GM19452 (cell line): ENCODE measurements around the gene RAD50.

Source experiments
- ATAC-seq: cut with Tn5 transposase; IDR thresholded peaks from one replicate; pipeline ENCODE4 v1.9.1; 2021; ENCODE audit not compliant: unreplicated experiment

The RAD50 gene

GRCh38 chr5:132659598-132660493 is 103.1 kb downstream of the RAD50 start:
- no peak for ATAC-seq

- no peak for ATAC-seq
These were observed 104.6 kb downstream of the RAD50 start for GRCh38 chr5:132661231-132662003.

GRCh38 chr5:132662004-132662401 is 105.2 kb downstream of the RAD50 start:
- ATAC-seq = no peak

GRCh38 chr5:132662925-132663770 is 106.4 kb downstream of the RAD50 start:
- peak; percentile 56 for ATAC-seq

- ATAC-seq = peak; percentile 51
These were observed 107.3 kb downstream of the RAD50 start for GRCh38 chr5:132663771-132664695.

- ATAC-seq = no peak
These were observed 108.0 kb downstream of the RAD50 start for GRCh38 chr5:132664696-132665209.

- no peak for ATAC-seq
These were observed 108.8 kb downstream of the RAD50 start for GRCh38 chr5:132665574-132666080.

GRCh38 chr5:132666310-132667123 is 109.7 kb downstream of the RAD50 start:
- no peak for ATAC-seq

GRCh38 chr5:132667309-132667708 is 110.5 kb downstream of the RAD50 start:
- no peak for ATAC-seq

- ATAC-seq = no peak
These were observed 111.3 kb downstream of the RAD50 start for GRCh38 chr5:132667761-132668705.

GRCh38 chr5:132668706-132669454 is 112.1 kb downstream of the RAD50 start:
- no peak for ATAC-seq

- ATAC-seq = no peak
These were observed 112.7 kb downstream of the RAD50 start for GRCh38 chr5:132669455-132669820.

GRCh38 chr5:132669966-132670882 is 113.4 kb downstream of the RAD50 start:
- ATAC-seq = no peak

GRCh38 chr5:132671000-132671399 is 114.2 kb downstream of the RAD50 start:
- no peak for ATAC-seq

- no peak for ATAC-seq
These were observed 116.7 kb downstream of the RAD50 start for GRCh38 chr5:132673488-132673887.
